Measurements from ENCODE around the gene DCDC2C.

DCDC2C gene

GRCh38 chr2:3672861-3673678 lies 30.3 kb upstream of the DCDC2C start:
- no peak for DNase-seq (ENCODE audit: low read depth in 2 of 2)

- DNase-seq (ENCODE audit: low read depth in 2 of 2) = no peak
Measured at GRCh38 chr2:3674066-3674845, 29.1 kb upstream of the DCDC2C start.

- DNase-seq (ENCODE audit: low read depth in 2 of 2) = no peak
Measured at GRCh38 chr2:3675687-3676086, 27.7 kb upstream of the DCDC2C start.

- no peak for DNase-seq (ENCODE audit: low read depth in 2 of 2)
Measured at GRCh38 chr2:3677436-3677835, 25.9 kb upstream of the DCDC2C start.

GRCh38 chr2:3678212-3678611 lies 25.2 kb upstream of the DCDC2C start:
- no peak for DNase-seq (ENCODE audit: low read depth in 2 of 2)

GRCh38 chr2:3679180-3679579 lies 24.2 kb upstream of the DCDC2C start:
- no peak for DNase-seq (ENCODE audit: low read depth in 2 of 2)

GRCh38 chr2:3679616-3680393 lies 23.6 kb upstream of the DCDC2C start:
- no peak for DNase-seq (ENCODE audit: low read depth in 2 of 2)

GRCh38 chr2:3680548-3681345 lies 22.6 kb upstream of the DCDC2C start:
- DNase-seq (ENCODE audit: low read depth in 2 of 2) = no peak

- DNase-seq (ENCODE audit: low read depth in 2 of 2) = no peak
Measured at GRCh38 chr2:3681625-3682024, 21.8 kb upstream of the DCDC2C start.

- DNase-seq (ENCODE audit: low read depth in 2 of 2) = no peak
Measured at GRCh38 chr2:3682811-3683210, 20.6 kb upstream of the DCDC2C start.

GRCh38 chr2:3683748-3684454 lies 19.5 kb upstream of the DCDC2C start:
- DNase-seq (ENCODE audit: low read depth in 2 of 2) = no peak

GRCh38 chr2:3689998-3690748 lies 13.2 kb upstream of the DCDC2C start:
- DNase-seq (ENCODE audit: low read depth in 2 of 2) = no peak

GRCh38 chr2:3692375-3692774 lies 11.0 kb upstream of the DCDC2C start:
- DNase-seq (ENCODE audit: low read depth in 2 of 2) = no peak

GRCh38 chr2:3696545-3696944 lies 6.8 kb upstream of the DCDC2C start:
- DNase-seq (ENCODE audit: low read depth in 2 of 2) = no peak

GRCh38 chr2:3701071-3701470 lies 2.3 kb upstream of the DCDC2C start:
- DNase-seq (ENCODE audit: low read depth in 2 of 2) = no peak

- no peak for DNase-seq (ENCODE audit: low read depth in 2 of 2)
Measured at GRCh38 chr2:3703757-3704355, 481 bp downstream of the DCDC2C start.

- DNase-seq (ENCODE audit: low read depth in 2 of 2) = no peak
Measured at GRCh38 chr2:3704692-3705091, 1.3 kb downstream of the DCDC2C start.

GRCh38 chr2:3705782-3706181 lies 2.4 kb downstream of the DCDC2C start:
- no peak for DNase-seq (ENCODE audit: low read depth in 2 of 2)

- DNase-seq (ENCODE audit: low read depth in 2 of 2) = no peak
Measured at GRCh38 chr2:3706892-3707291, 3.5 kb downstream of the DCDC2C start.

- no peak for DNase-seq (ENCODE audit: low read depth in 2 of 2)
Measured at GRCh38 chr2:3708576-3708975, 5.2 kb downstream of the DCDC2C start.
